GM23338 (cell line): ENCODE results near the gene PLA2G4B. TPM values are rescaled to one million over a fixed set of nuclear protein-coding genes. Genes with fewer than 3 reads are reported as not detected.

Experiments used
- ATAC-seq: fragments of 200-7000 bp; cut with Tn5 transposase; 3 replicates; pipeline ENCODE4 v1.9.1; 2020
- DNase-seq: peaks from one replicate; pipeline ENCODE4 v3.0.0-alpha.2; 2015; ENCODE audit warnings: low spot score
- H2AFZ ChIP-seq: fragments of 200-600 bp; sonication (generic); 2 replicates; pipeline ENCODE4 v1.8.0; 2016; ENCODE audit warnings: antibody characterized with exemption, mild to moderate bottlenecking, moderate library complexity
- H3F3A ChIP-seq: fragments of 200-600 bp; sonication (generic); replicated peaks from 2 replicates; pipeline ENCODE4 v1.8.0; 2017; ENCODE audit warnings: antibody characterized with exemption, mixed run types, low read depth
- H3K27ac ChIP-seq: fragments of 200-600 bp; sonication (generic); 2 replicates; pipeline ENCODE4 v1.6.1; 2016; ENCODE audit warnings: low read depth
- H3K27me3 ChIP-seq: fragments of 200-600 bp; sonication (generic); 2 replicates; pipeline ENCODE4 v1.8.0; 2016; ENCODE audit warnings: mild to moderate bottlenecking, mixed run types, moderate library complexity; ENCODE audit not compliant: insufficient read depth
- H3K36me3 ChIP-seq: fragments of 200-600 bp; sonication (generic); 2 replicates; pipeline ENCODE4 v1.8.0; 2016; ENCODE audit warnings: mild to moderate bottlenecking; ENCODE audit not compliant: insufficient read depth
- H3K4me1 ChIP-seq: fragments of 200-600 bp; sonication (generic); 2 replicates; pipeline ENCODE4 v1.8.0; 2016; ENCODE audit warnings: mild to moderate bottlenecking, moderate library complexity; ENCODE audit not compliant: insufficient read depth
- H3K4me2 ChIP-seq: fragments of 200-600 bp; sonication (generic); 2 replicates; pipeline ENCODE4 v1.7.1; 2017; ENCODE audit warnings: mixed run types
- H3K4me3 ChIP-seq: fragments of 200-600 bp; sonication (generic); 2 replicates; pipeline ENCODE4 v1.6.1; 2016; ENCODE audit warnings: mixed run types
- H3K79me2 ChIP-seq: fragments of 200-600 bp; sonication (generic); replicated peaks from 2 replicates; pipeline ENCODE4 v1.8.0; 2017; ENCODE audit warnings: mild to moderate bottlenecking; ENCODE audit not compliant: insufficient read depth
- H3K9me2 ChIP-seq: fragments of 200-600 bp; sonication (generic); 2 replicates; pipeline ENCODE4 v1.8.0; 2017; ENCODE audit not compliant: insufficient read depth
- H4K20me1 ChIP-seq: fragments of 200-600 bp; sonication (generic); replicated peaks from 2 replicates; pipeline ENCODE4 v1.8.0; 2017; ENCODE audit warnings: mild to moderate bottlenecking; ENCODE audit not compliant: insufficient read depth
- H3K27ac Mint-ChIP-seq: 2 replicates; pipeline ENCODE4 v1.8.0; 2020; ENCODE audit warnings: inconsistent platforms, mild to moderate bottlenecking, moderate library complexity, mixed read lengths
- H3K27me3 Mint-ChIP-seq: 3 replicates; pipeline ENCODE4 v1.8.0; 2022; ENCODE audit warnings: low read depth, mild to moderate bottlenecking, moderate library complexity, mixed read lengths, inconsistent platforms; ENCODE audit not compliant: insufficient read depth, poor library complexity
- H3K36me3 Mint-ChIP-seq: 3 replicates; pipeline ENCODE4 v1.8.0; 2021; ENCODE audit warnings: low read depth, mild to moderate bottlenecking, inconsistent platforms, moderate library complexity, mixed read lengths
- H3K4me1 Mint-ChIP-seq: 3 replicates; pipeline ENCODE4 v1.8.0; 2020; ENCODE audit warnings: mild to moderate bottlenecking, inconsistent platforms, mixed read lengths
- H3K4me3 Mint-ChIP-seq: 3 replicates; pipeline ENCODE4 v1.8.0; 2021; ENCODE audit warnings: moderate library complexity, mild to moderate bottlenecking, inconsistent platforms, mixed read lengths
- H3K9me3 Mint-ChIP-seq: 3 replicates; pipeline ENCODE4 v1.8.0; 2020; ENCODE audit warnings: moderate library complexity, mild to moderate bottlenecking, inconsistent platforms, mixed read lengths
- CREB1 ChIP-seq: fragments of 250-450 bp; sonication (Bioruptor Pico); IDR thresholded peaks from 2 replicates; pipeline ENCODE4 v1.5.0; 2020; ENCODE audit warnings: low read depth, mild to moderate bottlenecking, moderate library complexity
- CTCF ChIP-seq, 2 experiments: fragments of 200-600 bp in 1 of 2; sonication (generic) in 1 of 2; conservative IDR thresholded peaks; 2 replicates each; pipeline versions ENCODE4 v1.5.1 to v1.6.1; 2016 to 2017; ENCODE audit warnings: antibody characterized with exemption in 2 of 2, low read depth in 2 of 2, mild to moderate bottlenecking in 2 of 2, moderate library complexity in 1 of 2
- ETS1 ChIP-seq: IDR thresholded peaks from 2 replicates; pipeline ENCODE4 v1.6.1; 2016; ENCODE audit warnings: antibody characterized with exemption
- EZH2 ChIP-seq: fragments of 200-600 bp; sonication (generic); IDR thresholded peaks from one replicate; pipeline ENCODE4 v1.8.0; 2017; ENCODE audit warnings: antibody characterized with exemption, mild to moderate bottlenecking, low read depth; ENCODE audit not compliant: unreplicated experiment
- EZH2phosphoT487 ChIP-seq: fragments of 200-600 bp; sonication (generic); IDR thresholded peaks from one replicate; pipeline ENCODE4 v1.8.1; 2018; ENCODE audit warnings: antibody characterized with exemption; ENCODE audit not compliant: unreplicated experiment
- JUNB ChIP-seq: IDR thresholded peaks from one replicate; pipeline ENCODE4 v1.6.1; 2016; ENCODE audit warnings: antibody characterized with exemption; ENCODE audit not compliant: unreplicated experiment
- NANOG ChIP-seq: IDR thresholded peaks from 2 replicates; pipeline ENCODE4 v1.6.1; 2016; ENCODE audit warnings: antibody characterized with exemption, borderline replicate concordance
- POLR2AphosphoS5 ChIP-seq: IDR thresholded peaks from 2 replicates; pipeline ENCODE4 v1.6.1; 2016; ENCODE audit warnings: antibody characterized with exemption, low read depth
- REST ChIP-seq: IDR thresholded peaks from one replicate; pipeline ENCODE4 v1.6.1; 2018; ENCODE audit warnings: antibody characterized with exemption; ENCODE audit not compliant: unreplicated experiment
- STAT1 ChIP-seq: IDR thresholded peaks from one replicate; pipeline ENCODE4 v1.6.1; 2016; ENCODE audit warnings: antibody characterized with exemption; ENCODE audit not compliant: unreplicated experiment
- ZNF114 ChIP-seq: fragments of 250-450 bp; sonication (Bioruptor Pico); IDR thresholded peaks from 2 replicates; pipeline ENCODE4 v1.5.0; 2020; ENCODE audit warnings: mild to moderate bottlenecking, moderate library complexity
- ZNF331 ChIP-seq: fragments of 250-450 bp; sonication (Bioruptor Pico); IDR thresholded peaks from 2 replicates; pipeline ENCODE4 v1.5.0; 2020; ENCODE audit warnings: low read depth, mild to moderate bottlenecking, moderate library complexity
- ZNF462 ChIP-seq: fragments of 250-450 bp; sonication (Bioruptor Pico); IDR thresholded peaks from 2 replicates; pipeline ENCODE4 v1.5.0; 2020; ENCODE audit warnings: mild to moderate bottlenecking, moderate library complexity
- polyA plus RNA-seq: library from polyadenylated mRNA; unstranded; fragments of >200 nt; fragmentation: Nextera tagmentation; extraction: Ambion mirVana; gene quantifications from 2 replicates; pipeline ENCODE4 v1.2.1, GENCODE V29; 2016
- total RNA-seq: library from RNA; depleted of rRNA; stranded (reverse); fragments of >200 nt; shearing (Covaris generic); gene quantifications from 2 replicates; pipeline ENCODE4 v1.2.3, GENCODE V29; 2014

Gene PLA2G4B
- total and polyA plus RNA-seq, 2 experiments from 2014 or later = 4.4 to 9.6 TPM

- no peaks in the 10 kb centered on the region for H3F3A ChIP-seq
- no peaks in the 10 kb centered on the region; the same call in 2 of the 3 replicates for H3K36me3 Mint-ChIP-seq
- H3K36me3 ChIP-seq = no peaks in the 10 kb centered on the region
- H3K4me1 Mint-ChIP-seq = no peaks in the 10 kb centered on the region; the same call in 2 of the 3 replicates
- no peak overlapping the region for H3K4me2 ChIP-seq
- ATAC-seq (no peak), DNase-seq (no peak)
- H3K9me3 Mint-ChIP-seq = no peaks in the 10 kb centered on the region
- H3K79me2 ChIP-seq = no peaks in the 10 kb centered on the region
- no peak overlapping the region for H3K4me3 ChIP-seq
- H3K27me3 Mint-ChIP-seq = peaks cover 16% of the 10 kb centered on the region
- no peaks in the 10 kb centered on the region for H4K20me1 ChIP-seq
- no peaks in the 10 kb centered on the region for H3K27me3 ChIP-seq
- no peak overlapping the region for H2AFZ ChIP-seq
- H3K27ac Mint-ChIP-seq = no peak overlapping the region
- no peak overlapping the region for H3K4me3 Mint-ChIP-seq
- H3K4me1 ChIP-seq = no peaks in the 10 kb centered on the region
- no peak overlapping the region for H3K27ac ChIP-seq
- TF ChIP-seq EZH2phosphoT487 (no peak), ETS1 (no peak), EZH2 (no peak), STAT1 (no peak), CTCF (conservative IDR thresholded peaks at IDR 0.05; ENCODE audit: low read depth in 2 of 2) (no peak), CREB1 (CRISPR knock-in tag) (no peak), ZNF331 (no peak), ZNF462 (CRISPR knock-in tag) (no peak), NANOG (no peak), JUNB (no peak), POLR2AphosphoS5 (no peak), REST (no peak), ZNF114 (CRISPR knock-in tag) (no peak)
- no peaks in the 10 kb centered on the region for H3K9me2 ChIP-seq
Measured at GRCh38 chr15:41873711-41874110, 35.1 kb downstream of the PLA2G4B start.
